Activated naive CD8-positive, alpha-beta T cell treated with anti-CD3 and anti-CD28 coated beads for 36 hours (primary cell): Measurements from ENCODE around the gene MAP4K4. TPM values are rescaled to one million over a fixed set of nuclear protein-coding genes. Genes with fewer than 3 reads are reported as not detected.
"Not testable (repeated sequence)": the region's sequence is repeated elsewhere in the genome, so short reads cannot be mapped to it uniquely, and the experiment has no call there.

Experiments used
- DNase-seq: peaks from one replicate; pipeline ENCODE4 v3.0.0; 2021
- H3K27ac Mint-ChIP-seq: one replicate; pipeline ENCODE4 v1.8.0; 2022; ENCODE audit warnings: mild to moderate bottlenecking, moderate library complexity, mixed read lengths
- H3K27me3 Mint-ChIP-seq: one replicate; pipeline ENCODE4 v1.8.0; 2022; ENCODE audit warnings: mild to moderate bottlenecking, mixed read lengths
- H3K36me3 Mint-ChIP-seq: one replicate; pipeline ENCODE4 v1.8.0; 2021; ENCODE audit warnings: mild to moderate bottlenecking, mixed read lengths
- H3K4me1 Mint-ChIP-seq: one replicate; pipeline ENCODE4 v1.8.0; 2021; ENCODE audit warnings: mixed read lengths
- H3K4me3 Mint-ChIP-seq: one replicate; pipeline ENCODE4 v1.8.0; 2022; ENCODE audit warnings: mild to moderate bottlenecking, moderate library complexity, mixed read lengths
- H3K9me3 Mint-ChIP-seq: one replicate; pipeline ENCODE4 v1.8.0; 2022; ENCODE audit warnings: mixed read lengths
- total RNA-seq, 2 experiments: library from RNA; stranded (reverse); gene quantifications; one replicate each; pipeline ENCODE4 v1.2.3, GENCODE V29; 2021

The MAP4K4 gene
- total RNA-seq, 2 experiments from 2014 or later, result 34.4 to 36.5 TPM

DNA sequence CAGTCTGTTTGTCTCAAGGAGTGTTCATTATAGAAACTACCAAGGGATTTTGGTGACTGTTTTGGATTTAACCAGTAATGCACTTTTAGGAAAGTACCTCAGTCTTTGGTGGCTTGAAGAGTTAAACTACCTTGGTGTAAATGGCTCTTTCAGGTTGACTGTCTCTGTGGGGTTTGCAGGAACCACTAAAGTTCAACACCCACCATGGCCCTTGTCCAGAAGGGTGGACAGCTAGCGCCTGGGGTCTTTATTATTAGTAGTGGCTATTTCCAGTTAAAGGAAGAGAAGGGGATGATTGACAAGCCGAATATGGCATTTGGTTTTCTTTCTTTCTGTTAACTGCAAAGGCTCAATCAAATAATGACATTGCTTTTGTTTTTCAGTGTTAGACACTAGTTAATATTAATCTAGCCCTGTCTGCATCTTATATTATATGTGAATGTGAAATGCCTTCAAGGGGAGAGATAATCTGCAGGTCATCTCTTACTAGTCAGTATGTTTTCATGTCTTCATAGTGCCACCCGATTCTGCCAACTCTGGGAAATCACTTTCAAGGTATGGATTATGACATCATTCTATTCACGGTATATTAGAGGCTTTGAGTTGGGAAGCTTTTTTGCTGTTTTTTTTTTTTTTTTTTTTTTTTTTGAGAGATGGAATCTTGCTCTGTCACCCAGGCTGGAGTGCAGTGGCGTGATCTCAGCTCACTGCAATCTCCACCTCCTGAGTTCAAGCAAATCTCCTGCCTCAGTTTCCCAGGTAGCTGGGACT, 56.4 kb downstream of the MAP4K4 start:
- peaks cover 6% of the 10 kb centered on the region for H3K36me3 Mint-ChIP-seq
- peak overlapping the region; percentile 12 for H3K27ac Mint-ChIP-seq
- H3K4me3 Mint-ChIP-seq, result no peak overlapping the region
- H3K27me3 Mint-ChIP-seq, result no peaks in the 10 kb centered on the region
- H3K4me1 Mint-ChIP-seq, result peaks cover 70% of the 10 kb centered on the region
- peaks cover 2% of the 10 kb centered on the region for H3K9me3 Mint-ChIP-seq
- no peak for DNase-seq

GRCh38 chr2:101754618-101755017, 57.1 kb downstream of the MAP4K4 start:
- Mint-ChIP-seq H3K27ac (no peak overlapping the region), H3K9me3 (peaks cover 2% of the 10 kb centered on the region), H3K27me3 (no peaks in the 10 kb centered on the region), H3K4me1 (peaks cover 73% of the 10 kb centered on the region), H3K4me3 (no peak overlapping the region), H3K36me3 (peaks cover 6% of the 10 kb centered on the region)
- DNase-seq, result no peak

- Mint-ChIP-seq H3K4me3 (no peak overlapping the region), H3K9me3 (peaks cover 3% of the 10 kb centered on the region), H3K27me3 (no peaks in the 10 kb centered on the region), H3K36me3 (peaks cover 7% of the 10 kb centered on the region), H3K27ac (no peak overlapping the region), H3K4me1 (peaks cover 68% of the 10 kb centered on the region)
- DNase-seq, result no peak
Measured at GRCh38 chr2:101756266-101756665, 58.8 kb downstream of the MAP4K4 start.

DNA sequence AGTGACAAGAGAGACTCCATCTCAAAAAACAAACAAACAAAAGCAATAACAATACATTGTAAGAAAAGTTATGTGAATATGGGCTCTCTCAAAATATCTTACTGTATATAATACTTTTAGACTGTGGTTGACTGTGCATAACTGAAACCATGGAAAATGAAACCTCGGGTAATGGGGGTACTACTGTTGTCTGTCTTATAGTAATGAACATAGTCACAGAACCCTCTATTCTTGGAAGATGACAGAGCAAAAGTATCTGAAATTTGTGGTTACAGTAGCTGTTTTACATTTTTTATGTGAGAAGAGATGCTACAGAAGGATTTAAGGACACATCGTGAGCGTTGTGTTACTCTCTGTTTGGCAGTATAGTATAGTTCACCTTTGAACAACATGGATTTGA, 60.5 kb downstream of the MAP4K4 start:
- H3K4me3 Mint-ChIP-seq, result peak overlapping the region; percentile 42
- no peak for DNase-seq
- peaks cover 8% of the 10 kb centered on the region for H3K36me3 Mint-ChIP-seq
- H3K4me1 Mint-ChIP-seq, result peaks cover 65% of the 10 kb centered on the region
- H3K9me3 Mint-ChIP-seq, result peaks cover 4% of the 10 kb centered on the region
- no peaks in the 10 kb centered on the region for H3K27me3 Mint-ChIP-seq
- peak overlapping the region; percentile 67 for H3K27ac Mint-ChIP-seq

DNA sequence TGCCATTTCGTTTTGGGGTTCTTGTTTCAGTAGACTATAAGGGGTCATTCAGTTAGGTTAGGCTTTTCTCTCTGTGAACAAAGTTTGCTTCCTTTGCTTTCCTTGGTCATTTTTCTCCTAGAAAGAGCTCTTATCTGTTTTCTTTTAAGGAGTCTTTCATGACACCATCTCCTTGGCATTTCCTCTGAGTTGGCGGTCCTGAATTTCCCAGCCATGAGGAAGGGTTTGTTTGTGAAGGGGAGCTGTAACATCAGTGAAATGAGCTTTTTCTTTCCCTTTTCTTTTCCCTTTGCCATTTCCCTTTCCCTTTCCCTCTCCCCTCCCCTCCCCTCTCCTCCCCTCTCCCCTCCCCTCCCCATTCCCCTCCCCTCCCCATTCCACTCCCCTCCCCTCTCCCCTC, 61.7 kb downstream of the MAP4K4 start:
- Mint-ChIP-seq H3K36me3 (peaks cover 8% of the 10 kb centered on the region), H3K27ac (no peak overlapping the region), H3K4me1 (peaks cover 62% of the 10 kb centered on the region), H3K4me3 (no peak overlapping the region), H3K9me3 (peaks cover 4% of the 10 kb centered on the region), H3K27me3 (no peaks in the 10 kb centered on the region)
- DNase-seq, result no peak

DNA sequence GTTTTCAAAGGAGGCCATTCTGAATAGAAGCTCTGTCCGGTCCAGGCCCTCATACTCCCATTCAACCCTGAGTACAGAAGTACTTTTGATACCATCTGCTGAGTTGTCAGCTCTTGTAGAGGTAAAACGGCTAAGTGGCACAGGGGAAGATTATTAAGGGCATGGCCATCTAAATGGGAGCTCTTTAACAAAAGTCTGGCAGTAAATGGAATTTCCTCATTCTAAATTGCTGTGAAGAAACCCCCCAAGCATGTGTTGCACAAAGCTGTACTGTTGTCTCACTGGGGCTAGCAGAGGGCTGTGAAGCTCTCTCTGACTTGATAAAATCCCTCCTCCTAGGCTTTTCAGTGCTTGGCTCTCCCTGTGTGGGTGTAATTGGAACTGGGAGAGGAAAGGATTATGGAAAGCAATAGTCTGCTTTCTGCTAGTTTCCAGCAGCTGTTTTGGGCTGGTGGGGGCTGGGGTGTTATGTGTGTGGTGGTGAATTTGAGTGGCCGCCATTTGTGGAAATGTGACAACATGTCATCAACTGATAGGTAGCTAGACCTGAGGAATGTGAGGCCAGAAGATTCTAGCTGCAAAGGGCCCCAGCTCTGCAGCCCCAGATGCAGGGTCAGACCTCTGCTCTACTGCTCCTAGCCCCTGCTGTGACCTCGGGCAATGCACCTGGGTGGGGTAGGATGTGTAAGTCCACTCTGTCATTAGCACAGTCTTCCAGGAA, 65.1 kb downstream of the MAP4K4 start:
- peaks cover 64% of the 10 kb centered on the region for H3K4me1 Mint-ChIP-seq
- no peak overlapping the region for H3K4me3 Mint-ChIP-seq
- peaks cover 8% of the 10 kb centered on the region for H3K36me3 Mint-ChIP-seq
- H3K27me3 Mint-ChIP-seq, result no peaks in the 10 kb centered on the region
- H3K27ac Mint-ChIP-seq, result no peak overlapping the region
- no peak for DNase-seq
- H3K9me3 Mint-ChIP-seq, result peaks cover 4% of the 10 kb centered on the region

DNA sequence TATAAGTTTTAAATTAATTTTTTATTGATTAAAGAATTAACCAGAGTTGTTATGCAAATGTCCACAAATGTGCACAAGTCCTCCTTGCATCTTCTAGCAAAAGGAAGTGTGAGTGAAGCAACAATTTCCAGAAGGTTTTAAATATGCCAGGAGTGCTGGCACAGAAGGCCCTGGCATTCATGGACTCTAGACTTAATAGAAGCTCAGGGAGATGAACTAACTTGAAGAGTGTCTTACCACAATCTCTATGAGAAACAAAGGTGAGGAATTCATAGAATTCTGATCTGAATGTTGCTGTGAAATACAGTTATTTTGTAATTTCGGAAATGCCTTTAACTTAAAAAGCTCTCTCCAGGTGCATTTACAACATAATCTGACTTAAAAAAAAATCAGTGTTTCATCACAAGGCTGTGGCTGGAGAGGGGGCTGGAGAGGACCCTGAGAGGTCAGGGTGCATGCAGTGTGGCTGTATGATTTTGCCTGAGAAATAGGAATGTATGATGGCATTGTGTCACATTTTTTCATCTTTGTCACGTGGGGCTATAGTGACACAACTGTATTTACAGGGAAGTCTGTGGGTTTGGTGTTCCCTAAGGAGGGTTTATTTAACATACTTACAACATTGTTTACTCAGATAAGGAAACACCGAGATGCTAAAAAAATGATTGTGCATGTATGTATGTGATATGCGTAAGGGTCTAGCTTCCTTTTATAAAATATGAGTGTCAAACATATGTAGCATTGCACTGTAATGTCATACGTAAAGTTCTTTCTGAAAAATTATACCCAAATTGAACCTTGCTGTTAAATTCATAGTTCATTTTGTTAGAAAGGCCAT, 66.2 kb downstream of the MAP4K4 start:
- peaks cover 62% of the 10 kb centered on the region for H3K4me1 Mint-ChIP-seq
- H3K27ac Mint-ChIP-seq, result no peak overlapping the region
- peaks cover 1% of the 10 kb centered on the region for H3K9me3 Mint-ChIP-seq

DNA sequence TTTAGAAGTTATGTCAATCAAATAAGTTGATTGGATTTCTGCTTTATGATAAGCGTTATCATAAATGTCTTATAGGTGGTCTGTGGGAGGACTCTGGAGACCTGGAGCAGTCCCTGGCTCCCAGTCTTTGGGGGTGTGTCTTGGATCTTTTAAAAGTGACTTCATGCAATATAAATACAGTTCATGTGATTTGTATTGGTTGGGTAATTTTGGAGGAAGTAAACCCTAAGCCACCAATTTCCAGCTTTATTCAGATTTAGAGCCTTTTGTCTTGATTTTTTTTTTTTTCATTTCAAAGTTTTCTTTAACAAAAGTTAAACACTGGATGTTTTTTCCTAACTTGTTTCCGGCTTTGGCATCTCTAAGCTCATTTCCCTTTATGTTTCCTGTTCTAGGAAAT, 68.8 kb downstream of the MAP4K4 start:
- Mint-ChIP-seq H3K4me3 (no peak overlapping the region), H3K9me3 (no peaks in the 10 kb centered on the region), H3K36me3 (peaks cover 1% of the 10 kb centered on the region), H3K27ac (no peak overlapping the region), H3K27me3 (no peaks in the 10 kb centered on the region), H3K4me1 (peaks cover 70% of the 10 kb centered on the region)
- no peak for DNase-seq

More for the DNA sequence above, 66.2 kb downstream of the MAP4K4 start:
- Mint-ChIP-seq H3K27me3 (no peaks in the 10 kb centered on the region), H3K4me3 (no peak overlapping the region), H3K36me3 (peaks cover 2% of the 10 kb centered on the region)
- no peak for DNase-seq

DNA sequence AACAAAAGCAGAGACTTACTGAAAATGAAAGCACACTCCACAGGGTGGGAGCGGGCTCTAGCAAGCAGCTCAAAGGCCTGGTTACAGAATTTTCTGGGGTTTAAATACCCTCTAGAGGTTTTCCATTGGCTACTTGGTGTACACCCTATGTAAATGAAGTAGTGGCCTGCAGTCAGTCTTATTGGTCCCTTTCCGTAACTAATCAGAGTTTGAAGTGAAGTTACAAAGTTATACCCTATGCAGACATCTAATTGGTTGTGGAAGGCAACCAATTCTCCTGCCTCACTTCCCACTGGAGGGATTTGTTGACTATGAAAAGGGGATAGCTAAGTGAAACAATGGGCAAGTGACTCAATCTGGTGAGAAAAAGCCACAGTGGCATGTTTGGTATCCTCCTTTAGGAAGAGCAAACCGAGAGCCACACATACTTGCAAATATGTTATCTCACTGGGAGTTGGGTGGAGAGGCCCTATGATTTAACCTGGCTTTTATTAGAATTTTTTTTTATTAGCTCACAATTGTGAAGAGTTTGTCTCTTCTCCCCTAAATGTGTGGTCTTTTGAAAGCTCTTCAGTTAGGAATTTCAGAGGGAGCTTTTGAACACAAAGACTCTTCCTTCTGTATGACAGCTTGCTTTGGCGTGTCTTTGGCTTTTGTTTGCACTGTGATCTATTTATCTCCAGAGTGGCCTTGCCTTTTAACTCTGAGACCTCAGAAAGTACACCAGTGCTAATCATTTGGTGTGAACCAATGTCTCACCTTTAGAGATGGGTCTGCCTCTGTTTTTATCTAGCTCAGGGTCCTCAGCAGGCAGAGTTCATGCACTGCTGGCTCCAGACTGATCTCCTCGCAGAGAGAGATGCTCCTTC, 69.6 kb downstream of the MAP4K4 start:
- no peaks in the 10 kb centered on the region for H3K9me3 Mint-ChIP-seq
- peaks cover 1% of the 10 kb centered on the region for H3K36me3 Mint-ChIP-seq
- no peaks in the 10 kb centered on the region for H3K27me3 Mint-ChIP-seq
- no peak overlapping the region for H3K27ac Mint-ChIP-seq
- H3K4me3 Mint-ChIP-seq, result no peak overlapping the region
- DNase-seq, result no peak
- H3K4me1 Mint-ChIP-seq, result peaks cover 74% of the 10 kb centered on the region

DNA sequence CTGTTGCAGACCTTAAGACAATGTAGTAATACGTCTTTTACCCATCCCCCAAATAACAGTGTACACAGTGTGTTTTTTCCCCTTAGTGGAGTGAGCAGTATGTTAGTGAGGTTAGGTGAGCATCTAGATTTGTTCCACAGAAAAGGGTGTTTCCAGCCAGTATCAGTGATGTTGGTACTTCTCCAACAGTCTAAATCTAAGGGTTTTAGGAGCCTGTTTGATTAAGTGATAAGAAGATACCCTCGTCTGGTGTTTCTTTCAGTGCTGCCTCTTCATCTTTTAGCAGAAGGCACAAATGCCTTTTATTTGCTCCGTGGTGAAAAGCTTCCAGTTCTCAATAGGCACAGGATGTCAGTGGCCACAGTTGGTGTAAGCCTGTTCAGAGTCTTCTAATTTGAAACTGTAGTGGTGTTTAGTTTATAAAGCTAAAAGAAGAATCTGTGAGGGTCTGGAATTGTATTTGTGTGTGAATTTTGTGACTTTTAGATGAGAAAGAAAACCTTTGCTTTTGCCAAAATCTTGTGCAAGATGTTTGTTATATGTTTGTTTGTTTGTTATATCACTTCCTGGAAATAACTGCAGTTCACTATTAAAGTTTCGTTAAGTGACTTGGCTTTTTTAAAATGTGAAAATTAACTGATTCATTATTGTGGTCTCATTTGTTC, 71.2 kb downstream of the MAP4K4 start:
- H3K36me3 Mint-ChIP-seq, result peaks cover 7% of the 10 kb centered on the region
- no peaks in the 10 kb centered on the region for H3K27me3 Mint-ChIP-seq
- no peaks in the 10 kb centered on the region for H3K9me3 Mint-ChIP-seq
- H3K27ac Mint-ChIP-seq, result peak overlapping the region; percentile 39
- DNase-seq, result no peak
- no peak overlapping the region for H3K4me3 Mint-ChIP-seq
- H3K4me1 Mint-ChIP-seq, result peaks cover 76% of the 10 kb centered on the region

DNA sequence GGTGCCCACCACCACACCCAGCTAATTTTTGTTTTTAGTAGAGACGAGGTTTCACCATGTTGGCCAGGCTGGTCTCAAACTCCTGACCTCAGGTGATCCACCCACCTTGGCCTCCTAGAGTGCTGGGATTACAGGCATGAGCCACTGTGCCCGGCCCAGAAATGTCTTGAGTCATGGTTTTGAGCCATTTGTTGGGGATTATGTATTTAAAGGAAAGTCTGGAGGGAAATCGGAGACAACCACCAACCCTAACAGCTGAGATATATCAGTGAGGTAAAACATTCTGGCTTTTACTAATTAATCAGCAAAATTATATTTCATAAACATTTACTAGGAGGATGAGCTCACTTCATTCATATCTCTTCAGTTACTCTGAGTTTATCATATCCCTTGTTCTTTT, 72.2 kb downstream of the MAP4K4 start:
- H3K27me3 Mint-ChIP-seq, H3K36me3 Mint-ChIP-seq, H3K9me3 Mint-ChIP-seq, DNase-seq, H3K27ac Mint-ChIP-seq, H3K4me3 Mint-ChIP-seq: not testable (repeated sequence)
- peaks cover 79% of the 10 kb centered on the region for H3K4me1 Mint-ChIP-seq

- H3K27ac Mint-ChIP-seq, result no peak overlapping the region
- H3K27me3 Mint-ChIP-seq, result no peaks in the 10 kb centered on the region
- H3K36me3 Mint-ChIP-seq, result peaks cover 9% of the 10 kb centered on the region
- H3K4me1 Mint-ChIP-seq, result peaks cover 81% of the 10 kb centered on the region
- no peak for DNase-seq
- H3K9me3 Mint-ChIP-seq, result no peaks in the 10 kb centered on the region
- H3K4me3 Mint-ChIP-seq, result no peak overlapping the region
Measured at GRCh38 chr2:101770726-101771125, 73.2 kb downstream of the MAP4K4 start.

GRCh38 chr2:101771227-101771902, 73.9 kb downstream of the MAP4K4 start:
- H3K4me1 Mint-ChIP-seq, result peaks cover 79% of the 10 kb centered on the region
- H3K4me3 Mint-ChIP-seq, result no peak overlapping the region
- H3K27me3 Mint-ChIP-seq, result no peaks in the 10 kb centered on the region
- DNase-seq, result no peak
- no peak overlapping the region for H3K27ac Mint-ChIP-seq
- peaks cover 9% of the 10 kb centered on the region for H3K36me3 Mint-ChIP-seq
- H3K9me3 Mint-ChIP-seq, result no peaks in the 10 kb centered on the region
